B cell (primary cell): ENCODE measurements around the gene JAG2.

Experiments used
- CTCF ChIP-seq: fragments of 200-600 bp; IDR thresholded peaks from one replicate; pipeline ENCODE4 v1.8.0; 2022; ENCODE audit warnings: antibody characterized with exemption, mild to moderate bottlenecking
- EZH2 ChIP-seq: IDR thresholded peaks from 2 replicates; pipeline ENCODE4 v1.6.1; 2012; ENCODE audit warnings: borderline replicate concordance, low read depth, mild to moderate bottlenecking, moderate library complexity, low read length; ENCODE audit not compliant: insufficient read depth, poor library complexity, severe bottlenecking

GRCh38 chr14:105207460-105207901 is 38.9 kb upstream of the JAG2 start:
- TF ChIP-seq CTCF (no peak), EZH2 (no peak)
